ENCODE measurements around the gene YES1. TPM values are rescaled to one million over a fixed set of nuclear protein-coding genes. Genes with fewer than 3 reads are reported as not detected.

Gene YES1
- total and polyA plus RNA-seq, 2 of the 13 experiments (the other 11 are each of a cell fraction or from before 2014, with no cell fraction given): 17.2 to 70.8 TPM

GRCh38 chr18:679516-679915, 132.5 kb downstream of the YES1 start:
- Histone ChIP-seq H3K4me3 (replicated peaks in 1 of 3; ENCODE audit: insufficient read depth in 1 of 3, low read depth in 2 of 3, low read length in 3 of 3) (no peak overlapping the region), H3K27ac (ENCODE audit: extremely low read length, insufficient read depth, low read length) (no peak overlapping the region), H3K36me3 (replicated peaks in 1 of 2; ENCODE audit: control insufficient read depth in 1 of 2, insufficient read depth in 2 of 2, low read length in 2 of 2) (peaks cover 31 to 66% of the 10 kb centered on the region in 2 experiments), H2AFZ (ENCODE audit: low read length) (no peak overlapping the region), H3K4me2 (ENCODE audit: low read depth, low read length) (no peak overlapping the region), H3K27me3 (ENCODE audit: control insufficient read depth in 1 of 2, insufficient read depth in 2 of 2, low read length in 2 of 2) (no peaks in the 10 kb centered on the region), H3K9ac (ENCODE audit: insufficient read depth, low read depth, low read length) (no peak overlapping the region), H3K79me2 (ENCODE audit: insufficient read depth, low read length) (no peaks in the 10 kb centered on the region), H4K20me1 (ENCODE audit: insufficient read depth, low read length) (peaks cover 8% of the 10 kb centered on the region; the same call in 1 of the 2 replicates), H3K4me1 (ENCODE audit: insufficient read depth, low read length) (peaks cover 25% of the 10 kb centered on the region), H3K9me3 (ENCODE audit: low read length) (no peaks in the 10 kb centered on the region)
- in situ Hi-C loops (cut with HindIII; ENCODE audit: extremely low pct_ligation_motif_present, low pct_unique_long_range_greater_than_20kb): no loop called here
- intact Hi-C loops (cut with micrococcal nuclease; ENCODE audit: unreplicated experiment): no loop called here
- DNase-seq (ENCODE audit: low spot score) (no peak), FAIRE-seq (no peak), ATAC-seq (no peak)
- POLR2A ChIA-PET: interaction anchor here (0.6 kb wide), 1 partner anchor 1330 kb away, joined by 3 read pairs; no protein-coding TSS in a partner anchor
- no TSS peak for BruUV-seq (replicated peaks)
- TF ChIP-seq PBX3 (CRISPR knock-in tag; IDR thresholded peaks at IDR 0.05; ENCODE audit: borderline replicate concordance): no peak
- TF ChIP-seq NFIB (CRISPR knock-in tag; IDR thresholded peaks at IDR 0.05; ENCODE audit: borderline replicate concordance): no peak
- TF ChIP-seq ZBTB20 (CRISPR knock-in tag; IDR thresholded peaks at IDR 0.05; ENCODE audit: borderline replicate concordance, low read depth): no peak
- no peak for TF ChIP-seq BCL3 (CRISPR knock-in tag; IDR thresholded peaks at IDR 0.05)
- TF ChIP-seq REPIN1 (CRISPR knock-in tag; IDR thresholded peaks at IDR 0.05; ENCODE audit: borderline replicate concordance, low read depth): no peak
- no peak for TF ChIP-seq SMARCC2 (IDR thresholded peaks at IDR 0.05)
- TF ChIP-seq ZNF281 (CRISPR knock-in tag; IDR thresholded peaks at IDR 0.05; ENCODE audit: borderline replicate concordance): no peak
- no peak for TF ChIP-seq ZFP41 (CRISPR knock-in tag; IDR thresholded peaks at IDR 0.05; ENCODE audit: borderline replicate concordance)
- TF ChIP-seq FOXP4 (CRISPR knock-in tag; IDR thresholded peaks at IDR 0.05): no peak
- TF ChIP-seq DNMT3B (CRISPR knock-in tag; conservative IDR thresholded peaks at IDR 0.05): no peak
- TF ChIP-seq ADNP (CRISPR knock-in tag; IDR thresholded peaks at IDR 0.05): no peak
- no peak for TF ChIP-seq KDM4B (CRISPR knock-in tag; IDR thresholded peaks at IDR 0.05)
- no peak for TF ChIP-seq ZNF33A (CRISPR knock-in tag; IDR thresholded peaks at IDR 0.05; ENCODE audit: borderline replicate concordance)
- CTCF ChIA-PET (ENCODE audit: low intra/inter-chr PET ratio, low total read pairs): no interaction called here
- 99% methylated on average over 4 of the region's 4 CpGs for WGBS (ENCODE audit: low lambda C conversion rate)

Measured in HepG2 (cell line).